Measurements from ENCODE around the gene NKX6-1.

Gene NKX6-1

GRCh38 chr4:84511703-84512102 lies 12.6 kb upstream of the NKX6-1 start:
- Histone ChIP-seq H3K79me2 (ENCODE audit: control insufficient read depth, insufficient read depth, low read length, unreplicated experiment) (no peaks in the 10 kb centered on the region), H3K4me1 (ENCODE audit: control insufficient read depth, insufficient read depth, low read length, unreplicated experiment) (no peaks in the 10 kb centered on the region), H3K4me3 (ENCODE audit: low read depth, low read length) (no peak overlapping the region), H3K27me3 (ENCODE audit: insufficient read depth, low read length) (peaks cover 69% of the 10 kb centered on the region), H3K27ac (ENCODE audit: low read depth, low read length) (no peak overlapping the region), H2AFZ (ENCODE audit: low read length, unreplicated experiment) (no peak overlapping the region), H3K36me3 (ENCODE audit: insufficient read depth, low read length) (no peaks in the 10 kb centered on the region)

GRCh38 chr4:84507941-84508340 lies 8.8 kb upstream of the NKX6-1 start:
- Histone ChIP-seq H3K27me3 (ENCODE audit: insufficient read depth, low read length) (peaks cover 86% of the 10 kb centered on the region), H3K79me2 (ENCODE audit: control insufficient read depth, insufficient read depth, low read length, unreplicated experiment) (no peaks in the 10 kb centered on the region), H2AFZ (ENCODE audit: low read length, unreplicated experiment) (no peak overlapping the region), H3K4me3 (ENCODE audit: low read depth, low read length) (no peak overlapping the region), H3K36me3 (ENCODE audit: insufficient read depth, low read length) (no peaks in the 10 kb centered on the region), H3K4me1 (ENCODE audit: control insufficient read depth, insufficient read depth, low read length, unreplicated experiment) (no peaks in the 10 kb centered on the region), H3K27ac (ENCODE audit: low read depth, low read length) (no peak overlapping the region)

- H3K27ac ChIP-seq (ENCODE audit: low read depth, low read length): no peak overlapping the region
- no peaks in the 10 kb centered on the region for H3K79me2 ChIP-seq (ENCODE audit: control insufficient read depth, insufficient read depth, low read length, unreplicated experiment)
- no peak overlapping the region for H2AFZ ChIP-seq (ENCODE audit: low read length, unreplicated experiment)
- H3K36me3 ChIP-seq (ENCODE audit: insufficient read depth, low read length): no peaks in the 10 kb centered on the region
- no peak overlapping the region for H3K4me3 ChIP-seq (ENCODE audit: low read depth, low read length)
- no peaks in the 10 kb centered on the region for H3K4me1 ChIP-seq (ENCODE audit: control insufficient read depth, insufficient read depth, low read length, unreplicated experiment)
- H3K27me3 ChIP-seq (ENCODE audit: insufficient read depth, low read length): peaks cover 89% of the 10 kb centered on the region
Measured at GRCh38 chr4:84504821-84505220, 5.7 kb upstream of the NKX6-1 start.

GRCh38 chr4:84503495-84504437 lies 4.7 kb upstream of the NKX6-1 start:
- Histone ChIP-seq H3K79me2 (ENCODE audit: control insufficient read depth, insufficient read depth, low read length, unreplicated experiment) (no peaks in the 10 kb centered on the region), H3K36me3 (ENCODE audit: insufficient read depth, low read length) (no peaks in the 10 kb centered on the region), H3K4me1 (ENCODE audit: control insufficient read depth, insufficient read depth, low read length, unreplicated experiment) (no peaks in the 10 kb centered on the region), H2AFZ (ENCODE audit: low read length, unreplicated experiment) (no peak overlapping the region), H3K27ac (ENCODE audit: low read depth, low read length) (no peak overlapping the region), H3K27me3 (ENCODE audit: insufficient read depth, low read length) (peaks cover 91% of the 10 kb centered on the region), H3K4me3 (ENCODE audit: low read depth, low read length) (no peak overlapping the region)

GRCh38 chr4:84502955-84503373 lies 3.9 kb upstream of the NKX6-1 start:
- Histone ChIP-seq H3K27me3 (ENCODE audit: insufficient read depth, low read length) (peaks cover 91% of the 10 kb centered on the region), H3K4me3 (ENCODE audit: low read depth, low read length) (no peak overlapping the region)

GRCh38 chr4:84502333-84502954 lies 3.4 kb upstream of the NKX6-1 start:
- peaks cover 91% of the 10 kb centered on the region for H3K27me3 ChIP-seq (ENCODE audit: insufficient read depth, low read length)
- no peaks in the 10 kb centered on the region for H3K79me2 ChIP-seq (ENCODE audit: control insufficient read depth, insufficient read depth, low read length, unreplicated experiment)
- no peak overlapping the region for H3K4me3 ChIP-seq (ENCODE audit: low read depth, low read length)
- H2AFZ ChIP-seq (ENCODE audit: low read length, unreplicated experiment): no peak overlapping the region
- no peaks in the 10 kb centered on the region for H3K4me1 ChIP-seq (ENCODE audit: control insufficient read depth, insufficient read depth, low read length, unreplicated experiment)
- no peaks in the 10 kb centered on the region for H3K36me3 ChIP-seq (ENCODE audit: insufficient read depth, low read length)
- no peak overlapping the region for H3K27ac ChIP-seq (ENCODE audit: low read depth, low read length)

More at GRCh38 chr4:84502955-84503373, 3.9 kb upstream of the NKX6-1 start:
- Histone ChIP-seq H3K4me1 (ENCODE audit: control insufficient read depth, insufficient read depth, low read length, unreplicated experiment) (no peaks in the 10 kb centered on the region), H3K27ac (ENCODE audit: low read depth, low read length) (no peak overlapping the region), H3K79me2 (ENCODE audit: control insufficient read depth, insufficient read depth, low read length, unreplicated experiment) (no peaks in the 10 kb centered on the region), H2AFZ (ENCODE audit: low read length, unreplicated experiment) (no peak overlapping the region), H3K36me3 (ENCODE audit: insufficient read depth, low read length) (no peaks in the 10 kb centered on the region)

GRCh38 chr4:84501721-84502267 lies 2.7 kb upstream of the NKX6-1 start:
- H3K27ac ChIP-seq (ENCODE audit: low read depth, low read length): no peak overlapping the region

GRCh38 chr4:84501202-84501503 lies 2.1 kb upstream of the NKX6-1 start:
- H3K36me3 ChIP-seq (ENCODE audit: insufficient read depth, low read length): no peaks in the 10 kb centered on the region
- H3K27ac ChIP-seq (ENCODE audit: low read depth, low read length): no peak overlapping the region
- H3K4me3 ChIP-seq (ENCODE audit: low read depth, low read length): no peak overlapping the region
- H3K79me2 ChIP-seq (ENCODE audit: control insufficient read depth, insufficient read depth, low read length, unreplicated experiment): no peaks in the 10 kb centered on the region
- H3K27me3 ChIP-seq (ENCODE audit: insufficient read depth, low read length): peaks cover 93% of the 10 kb centered on the region
- no peaks in the 10 kb centered on the region for H3K4me1 ChIP-seq (ENCODE audit: control insufficient read depth, insufficient read depth, low read length, unreplicated experiment)
- no peak overlapping the region for H2AFZ ChIP-seq (ENCODE audit: low read length, unreplicated experiment)

More at GRCh38 chr4:84501721-84502267, 2.7 kb upstream of the NKX6-1 start:
- H3K27me3 ChIP-seq (ENCODE audit: insufficient read depth, low read length): peaks cover 91% of the 10 kb centered on the region
- no peaks in the 10 kb centered on the region for H3K4me1 ChIP-seq (ENCODE audit: control insufficient read depth, insufficient read depth, low read length, unreplicated experiment)
- no peak overlapping the region for H3K4me3 ChIP-seq (ENCODE audit: low read depth, low read length)
- H2AFZ ChIP-seq (ENCODE audit: low read length, unreplicated experiment): no peak overlapping the region
- H3K36me3 ChIP-seq (ENCODE audit: insufficient read depth, low read length): no peaks in the 10 kb centered on the region
- no peaks in the 10 kb centered on the region for H3K79me2 ChIP-seq (ENCODE audit: control insufficient read depth, insufficient read depth, low read length, unreplicated experiment)

- Histone ChIP-seq H3K79me2 (ENCODE audit: control insufficient read depth, insufficient read depth, low read length, unreplicated experiment) (no peaks in the 10 kb centered on the region), H3K36me3 (ENCODE audit: insufficient read depth, low read length) (no peaks in the 10 kb centered on the region), H2AFZ (ENCODE audit: low read length, unreplicated experiment) (no peak overlapping the region), H3K27ac (ENCODE audit: low read depth, low read length) (no peak overlapping the region), H3K27me3 (ENCODE audit: insufficient read depth, low read length) (peaks cover 93% of the 10 kb centered on the region), H3K4me3 (ENCODE audit: low read depth, low read length) (no peak overlapping the region), H3K4me1 (ENCODE audit: control insufficient read depth, insufficient read depth, low read length, unreplicated experiment) (no peaks in the 10 kb centered on the region)
Measured at GRCh38 chr4:84500386-84501201, 1.5 kb upstream of the NKX6-1 start.

GRCh38 chr4:84499624-84499982 lies 511 bp upstream of the NKX6-1 start:
- Histone ChIP-seq H2AFZ (ENCODE audit: low read length, unreplicated experiment) (no peak overlapping the region), H3K4me3 (ENCODE audit: low read depth, low read length) (peak overlapping the region; percentile 76; the same call in 1 of the 2 replicates), H3K79me2 (ENCODE audit: control insufficient read depth, insufficient read depth, low read length, unreplicated experiment) (no peaks in the 10 kb centered on the region), H3K4me1 (ENCODE audit: control insufficient read depth, insufficient read depth, low read length, unreplicated experiment) (no peaks in the 10 kb centered on the region), H3K27me3 (ENCODE audit: insufficient read depth, low read length) (peaks cover 100% of the 10 kb centered on the region), H3K36me3 (ENCODE audit: insufficient read depth, low read length) (no peaks in the 10 kb centered on the region), H3K27ac (ENCODE audit: low read depth, low read length) (no peak overlapping the region)
